Measurements from ENCODE around the gene EPS15.
"Not testable (repeated sequence)": the region's sequence is repeated elsewhere in the genome, so short reads cannot be mapped to it uniquely, and the experiment has no call there.

The EPS15 gene

GRCh38 chr1:51425955-51426354 is 93.1 kb downstream of the EPS15 start:
- DNase-seq (ENCODE audit: low read depth in 2 of 2) = no peak

- no peak for DNase-seq (ENCODE audit: low read depth in 2 of 2)
These were observed 93.8 kb downstream of the EPS15 start for GRCh38 chr1:51425273-51425672.

- DNase-seq (ENCODE audit: low read depth in 2 of 2) = no peak
These were observed 95.8 kb downstream of the EPS15 start for GRCh38 chr1:51423073-51423821.

- no peak for DNase-seq (ENCODE audit: low read depth in 2 of 2)
These were observed 96.5 kb downstream of the EPS15 start for GRCh38 chr1:51422367-51423072.

GRCh38 chr1:51421964-51422363 is 97.1 kb downstream of the EPS15 start:
- no peak for DNase-seq (ENCODE audit: low read depth in 2 of 2)

- no peak for DNase-seq (ENCODE audit: low read depth in 2 of 2)
These were observed 98.0 kb downstream of the EPS15 start for GRCh38 chr1:51420867-51421627.

GRCh38 chr1:51418384-51418959 is 100.6 kb downstream of the EPS15 start:
- no peak for DNase-seq (ENCODE audit: low read depth in 2 of 2)

GRCh38 chr1:51417496-51418383 is 101.3 kb downstream of the EPS15 start:
- DNase-seq (ENCODE audit: low read depth in 2 of 2) = no peak

- DNase-seq (ENCODE audit: low read depth in 2 of 2) = no peak
These were observed 102.2 kb downstream of the EPS15 start for GRCh38 chr1:51416910-51417309.

- DNase-seq (ENCODE audit: low read depth in 2 of 2) = no peak
These were observed 103.1 kb downstream of the EPS15 start for GRCh38 chr1:51415963-51416362.

GRCh38 chr1:51414811-51415210 is 104.3 kb downstream of the EPS15 start:
- no peak for DNase-seq (ENCODE audit: low read depth in 2 of 2)

GRCh38 chr1:51411820-51412219 is 107.2 kb downstream of the EPS15 start:
- not testable (repeated sequence) for DNase-seq (ENCODE audit: low read depth in 2 of 2)

GRCh38 chr1:51410568-51411460 is 108.3 kb downstream of the EPS15 start:
- DNase-seq (ENCODE audit: low read depth in 2 of 2) = no peak

- not testable (repeated sequence) for DNase-seq (ENCODE audit: low read depth in 2 of 2)
These were observed 109.1 kb downstream of the EPS15 start for GRCh38 chr1:51409755-51410541.

- DNase-seq (ENCODE audit: low read depth in 2 of 2) = no peak
These were observed 126.8 kb downstream of the EPS15 start for GRCh38 chr1:51392241-51392640.

- not testable (repeated sequence) for DNase-seq (ENCODE audit: low read depth in 2 of 2)
These were observed 128.4 kb downstream of the EPS15 start for GRCh38 chr1:51390641-51391040.

GRCh38 chr1:51387288-51387687 is 131.8 kb downstream of the EPS15 start:
- not testable (repeated sequence) for DNase-seq (ENCODE audit: low read depth in 2 of 2)

- DNase-seq (ENCODE audit: low read depth in 2 of 2) = not testable (repeated sequence)
These were observed 132.8 kb downstream of the EPS15 start for GRCh38 chr1:51386259-51386658.

GRCh38 chr1:51385776-51386175 is 133.3 kb downstream of the EPS15 start:
- DNase-seq (ENCODE audit: low read depth in 2 of 2) = no peak
